Measurements from ENCODE around the gene SCYL2.
"Not testable (repeated sequence)": the region's sequence is repeated elsewhere in the genome, so short reads cannot be mapped to it uniquely, and the experiment has no call there.

SCYL2 gene

DNA sequence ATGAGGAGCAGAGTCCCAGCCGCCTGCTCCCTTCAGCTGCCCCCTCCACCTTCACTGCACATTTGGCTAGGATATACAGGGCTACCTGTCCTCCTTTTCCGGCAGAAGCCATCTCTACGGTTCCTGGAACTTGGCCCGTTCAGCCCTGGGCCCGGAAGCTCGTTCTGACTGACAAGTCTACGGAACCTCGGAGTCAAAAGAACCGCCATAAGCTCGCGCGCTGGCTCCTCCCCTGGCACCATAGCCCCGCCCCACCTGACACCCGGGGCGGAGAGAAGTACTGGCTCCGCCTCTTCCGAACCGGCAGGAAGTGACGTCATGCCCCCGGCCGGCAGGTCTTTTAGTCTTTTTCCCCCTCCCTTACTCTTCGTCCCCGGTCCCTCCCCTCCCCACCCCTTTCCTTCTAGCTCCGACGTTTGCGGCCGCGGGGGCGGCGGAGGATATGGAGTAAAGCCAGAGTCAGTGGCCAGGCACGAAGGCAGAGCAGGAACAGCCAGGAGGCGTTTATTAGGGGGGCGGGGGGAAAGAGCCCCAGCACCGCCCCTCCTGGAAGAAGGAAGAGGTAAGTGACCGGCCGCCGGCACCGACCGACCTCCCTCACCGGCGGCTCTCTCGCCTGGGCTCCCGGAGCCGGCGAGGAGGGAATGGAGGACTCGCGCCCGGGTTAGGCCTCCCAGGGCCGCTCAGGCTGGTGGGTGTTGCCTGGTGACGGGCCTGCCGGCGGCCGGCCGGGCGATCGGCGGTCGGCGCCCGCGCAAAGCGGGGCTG lies at the start of gene SCYL2, which contains the start of gene DEPDC4:
SCYL2 (plus strand) TSS at position 343 of the 768 bp plus-strand sequence. CDS start 15,794 bp downstream, outside the sequence.
DEPDC4 (minus strand) TSS at position 245 of the 768 bp plus-strand sequence; CDS start at position 242, 3 bp downstream.
- peak; percentile 88 for DNase-seq

DNA sequence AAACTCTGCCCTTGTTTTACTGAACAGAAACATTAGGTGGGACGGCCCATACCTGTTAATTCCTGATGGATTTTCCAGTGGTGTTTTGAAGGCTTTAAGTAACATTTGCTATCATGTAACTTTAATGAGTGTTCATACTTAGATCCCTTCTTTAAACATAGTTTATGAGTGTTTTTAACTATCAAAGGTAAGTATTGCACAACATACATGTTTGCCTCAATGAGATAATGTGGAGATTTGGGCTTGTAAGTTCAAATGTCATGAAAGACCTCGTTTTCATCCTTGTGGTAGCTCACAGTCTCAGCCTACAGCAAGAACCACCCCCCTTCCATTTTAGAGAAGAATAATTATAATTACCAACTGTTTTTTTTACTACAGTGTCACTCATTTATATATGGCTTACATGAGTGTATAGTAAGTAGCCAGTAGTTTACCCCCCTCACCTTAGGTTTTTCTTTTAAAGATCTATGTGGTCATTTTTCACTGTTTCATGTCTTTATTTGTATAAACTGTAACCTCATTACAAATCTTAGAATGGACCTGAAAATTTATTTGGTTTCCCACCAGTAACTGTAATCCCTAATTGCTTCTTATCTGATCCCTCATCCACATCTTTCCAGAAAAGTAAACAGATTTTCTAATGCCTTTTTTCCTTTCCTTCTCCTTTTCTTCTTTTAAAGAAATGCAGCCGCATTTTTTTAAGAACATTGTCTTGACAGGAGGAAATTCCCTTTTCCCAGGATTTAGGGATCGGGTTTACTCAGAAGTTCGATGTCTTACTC lies 47.5 kb upstream of the SCYL2 start:
- DNase-seq, result no peak

GRCh38 chr12:100221523-100221922 lies 45.5 kb upstream of the SCYL2 start:
- DNase-seq, result no peak

DNA sequence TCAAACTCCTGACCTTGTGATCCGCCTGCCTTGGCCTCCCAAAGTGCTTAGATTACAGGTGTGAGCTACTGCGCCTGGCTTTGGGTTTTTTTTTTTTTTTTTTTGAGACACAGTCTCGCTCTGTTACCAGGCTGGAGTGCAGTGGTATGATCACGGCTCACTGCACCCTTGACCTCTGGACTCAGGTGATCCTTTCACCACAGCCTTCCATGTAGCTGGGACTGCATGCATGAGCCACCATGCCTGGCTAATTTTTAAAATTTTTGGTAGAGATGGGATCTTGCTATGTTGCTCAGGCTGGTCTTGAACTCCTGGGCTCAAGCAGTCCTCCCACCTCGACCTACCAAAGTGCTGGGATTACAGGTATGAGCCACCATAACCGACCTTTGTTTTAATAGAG lies 44.8 kb upstream of the SCYL2 start:
- DNase-seq, result not testable (repeated sequence)

GRCh38 chr12:100225491-100225890 lies 41.5 kb upstream of the SCYL2 start:
- DNase-seq, result no peak

DNA sequence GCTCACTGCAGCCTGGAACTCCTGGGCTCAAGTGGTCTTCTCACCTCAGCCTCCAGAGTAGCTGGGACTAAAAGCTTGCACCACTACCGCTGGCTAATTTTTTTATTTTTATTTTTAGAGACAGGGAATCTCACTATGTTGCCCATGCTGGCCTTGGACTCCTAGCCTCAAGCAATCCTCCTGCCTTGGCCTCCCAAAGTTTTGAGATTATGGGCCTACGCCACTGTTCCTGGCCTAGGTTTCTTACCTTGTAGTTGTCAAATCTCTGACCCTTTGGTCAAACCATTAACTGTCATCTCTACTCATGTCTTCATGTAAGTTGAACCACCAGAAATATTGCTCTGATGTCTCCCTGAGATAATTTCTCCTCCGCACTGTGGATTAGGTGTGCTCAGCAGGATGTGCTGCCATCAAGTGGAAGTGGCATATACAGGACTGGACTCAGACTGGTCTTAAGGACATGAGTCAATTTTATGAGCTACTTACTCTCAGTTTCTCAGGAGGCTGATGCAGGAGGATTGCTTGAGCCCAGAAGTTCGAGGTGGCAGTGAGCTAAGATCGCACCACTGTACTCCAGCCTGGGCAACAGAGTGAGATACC lies 37.8 kb upstream of the SCYL2 start:
- DNase-seq, result no peak

- DNase-seq, result no peak
Observed at GRCh38 chr12:100229876-100230275, 37.1 kb upstream of the SCYL2 start.

DNA sequence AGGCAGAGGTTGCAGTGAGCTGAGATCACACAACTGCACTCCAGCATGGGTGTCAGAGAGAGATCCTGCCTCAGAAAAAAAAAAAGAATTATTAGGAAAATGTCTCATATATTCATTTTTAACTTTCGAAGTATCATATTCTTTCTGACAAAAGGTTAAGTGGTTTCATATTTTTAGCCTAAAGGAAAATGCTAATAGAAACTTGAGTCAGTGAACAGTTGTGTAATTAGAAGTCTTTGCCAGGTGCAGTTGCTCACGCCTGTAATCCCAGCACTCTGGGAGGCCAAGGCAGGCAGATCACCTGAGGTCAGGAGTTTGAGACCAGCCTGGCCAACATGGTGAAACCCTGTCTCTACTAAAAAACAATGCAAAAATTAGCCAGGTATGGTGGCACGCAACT lies 35.1 kb upstream of the SCYL2 start:
- not testable (repeated sequence) for DNase-seq

DNA sequence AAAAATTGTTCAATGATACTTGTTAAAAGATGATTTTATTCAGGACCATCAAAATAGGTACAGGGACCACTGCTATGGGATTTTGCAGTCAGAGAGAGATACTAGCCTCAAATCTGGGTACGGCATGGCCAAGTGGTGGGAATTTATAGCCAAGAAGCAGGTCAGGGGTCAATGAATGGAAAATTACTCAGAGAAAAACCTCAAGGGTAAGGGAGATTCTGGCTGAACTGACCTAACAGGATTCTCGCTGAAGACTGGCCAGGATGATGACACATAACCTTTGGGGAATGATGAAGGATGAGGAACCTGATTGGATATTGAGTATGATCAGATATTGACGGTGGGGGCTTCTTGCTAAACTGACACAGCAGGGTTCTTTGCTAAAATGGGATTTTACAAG lies 32.8 kb upstream of the SCYL2 start:
- DNase-seq, result no peak

DNA sequence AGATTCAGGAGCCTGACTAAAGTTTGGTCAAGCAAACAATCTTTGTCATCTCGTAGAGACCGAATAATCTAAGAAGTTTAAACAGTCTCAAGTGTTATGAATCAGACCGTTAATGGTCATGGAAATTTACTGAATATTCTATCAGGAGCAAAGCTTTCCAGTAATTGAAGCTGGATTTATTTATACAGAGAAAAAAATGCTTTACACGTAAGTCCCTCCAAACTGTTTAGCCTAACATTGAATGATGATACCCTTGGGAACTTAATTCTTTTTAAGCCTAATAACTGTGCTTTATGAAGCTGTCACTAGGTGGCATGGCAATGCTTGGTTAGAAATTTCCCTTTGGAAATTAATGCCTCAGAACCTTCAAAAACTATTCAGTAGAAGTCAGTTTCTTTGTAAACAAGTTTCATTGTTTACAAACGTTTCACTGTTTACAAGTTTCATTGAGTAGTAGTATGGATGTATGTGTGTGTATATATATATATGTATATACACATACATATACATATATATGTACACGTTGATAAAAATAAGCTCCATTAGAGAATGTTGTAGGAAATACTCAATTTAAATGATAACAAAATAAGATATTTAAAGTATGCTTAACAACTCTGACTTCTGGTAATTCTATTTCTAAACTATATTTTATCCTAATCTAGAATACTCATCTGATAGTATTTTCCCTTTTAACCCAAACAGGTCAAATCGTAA lies 32.2 kb upstream of the SCYL2 start:
- peak; percentile 52 for DNase-seq

DNA sequence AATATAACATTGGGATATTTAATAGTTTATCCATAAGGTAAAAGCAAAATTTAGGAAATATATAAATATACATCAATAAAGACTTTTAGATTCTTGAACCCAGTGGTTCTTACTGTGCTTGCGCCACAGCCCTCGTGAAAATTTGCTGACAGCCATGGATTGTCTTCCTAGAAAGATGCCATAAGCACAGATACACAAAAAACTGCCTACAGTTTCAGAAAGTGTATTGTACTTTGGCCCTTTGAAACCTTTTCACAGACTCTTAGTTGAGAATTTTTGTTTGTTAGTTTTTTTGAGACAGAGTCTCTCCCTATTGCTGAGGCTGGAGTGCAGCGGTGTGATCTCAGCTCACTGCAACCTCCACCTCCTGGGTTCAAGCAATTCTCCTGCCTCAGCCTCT lies 28.2 kb upstream of the SCYL2 start:
- DNase-seq, result no peak

DNA sequence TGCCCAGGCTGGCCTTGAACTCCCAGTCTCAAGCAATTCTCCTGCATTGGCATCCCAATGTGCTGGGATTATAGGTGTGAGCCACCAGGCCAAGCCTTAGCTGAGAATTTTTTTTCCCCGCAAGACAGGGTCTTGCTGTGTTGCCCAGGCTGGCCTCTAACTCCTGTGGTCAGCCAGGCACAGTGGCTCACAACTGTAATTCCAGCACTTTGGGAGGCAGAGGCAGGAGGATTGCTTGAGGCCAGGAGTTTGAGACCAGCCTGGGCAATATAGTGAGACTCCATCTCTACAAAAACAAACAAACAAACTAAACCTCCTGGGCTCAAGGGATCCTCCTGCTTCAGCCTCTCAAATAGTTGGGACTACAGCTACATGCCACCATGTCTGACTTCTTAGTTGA lies 27.4 kb upstream of the SCYL2 start:
- DNase-seq, result no peak

DNA sequence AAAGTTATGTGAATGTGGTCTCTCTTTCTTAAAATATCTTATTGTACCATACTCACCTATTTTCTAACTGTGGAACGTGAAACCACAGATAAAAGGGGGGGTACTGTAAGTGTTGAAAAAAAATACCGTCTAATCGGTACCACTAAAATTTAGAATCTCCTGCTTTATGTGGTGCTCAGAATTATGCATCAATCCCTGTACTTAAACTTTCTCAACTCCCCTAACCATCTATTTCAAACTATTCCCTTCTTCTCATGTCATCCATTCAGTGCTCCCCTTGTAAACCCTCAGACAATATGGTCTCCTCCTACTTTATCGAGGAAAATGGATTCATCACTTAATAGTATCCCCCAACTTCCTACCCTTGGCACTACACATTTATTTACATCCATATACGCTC lies 23.8 kb upstream of the SCYL2 start:
- no peak for DNase-seq

- DNase-seq, result no peak
Observed at GRCh38 chr12:100247765-100248164, 19.2 kb upstream of the SCYL2 start.

DNA sequence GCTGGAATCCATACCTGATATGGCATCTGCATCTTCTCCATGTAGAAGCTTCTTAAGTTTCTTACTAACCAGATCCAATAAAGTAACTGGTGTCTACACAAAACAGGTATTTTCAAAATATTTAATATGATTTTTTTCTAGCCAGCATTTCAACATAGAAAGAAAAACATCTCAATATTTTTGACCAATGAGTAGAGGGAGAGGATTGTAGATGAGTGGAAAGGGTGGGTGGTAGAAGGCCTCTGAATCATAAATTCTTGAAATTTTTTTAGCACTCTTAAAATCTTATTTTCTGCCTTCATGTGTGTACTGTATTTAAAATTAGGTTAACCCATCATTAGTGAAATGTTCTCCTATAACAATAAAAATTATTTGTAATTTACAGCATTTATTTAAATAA lies 18.1 kb upstream of the SCYL2 start:
- DNase-seq, result no peak

- no peak for DNase-seq
Observed at GRCh38 chr12:100249941-100250340, 17.0 kb upstream of the SCYL2 start.

DNA sequence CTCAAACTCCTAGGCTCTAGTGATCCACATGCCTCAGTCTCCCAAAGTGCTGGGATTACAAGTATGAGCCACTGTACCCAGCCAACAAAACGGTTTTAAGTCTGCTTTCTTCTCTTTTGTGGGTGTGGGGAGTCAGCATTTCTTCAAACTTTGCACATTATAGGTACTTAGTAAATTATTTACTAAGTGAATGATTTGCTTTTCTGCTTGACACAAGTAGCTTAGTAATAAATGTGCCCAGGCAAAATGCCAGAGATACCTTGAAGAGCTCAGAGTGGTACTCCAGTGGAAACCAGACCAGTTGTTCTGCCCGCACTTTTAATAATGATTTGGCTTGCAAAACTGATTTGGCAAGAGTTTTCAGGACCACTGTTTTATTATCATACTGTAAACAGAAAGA lies 15.1 kb upstream of the SCYL2 start:
- DNase-seq, result peak; percentile 81

GRCh38 chr12:100253437-100253836 lies 13.5 kb upstream of the SCYL2 start:
- DNase-seq, result no peak

DNA sequence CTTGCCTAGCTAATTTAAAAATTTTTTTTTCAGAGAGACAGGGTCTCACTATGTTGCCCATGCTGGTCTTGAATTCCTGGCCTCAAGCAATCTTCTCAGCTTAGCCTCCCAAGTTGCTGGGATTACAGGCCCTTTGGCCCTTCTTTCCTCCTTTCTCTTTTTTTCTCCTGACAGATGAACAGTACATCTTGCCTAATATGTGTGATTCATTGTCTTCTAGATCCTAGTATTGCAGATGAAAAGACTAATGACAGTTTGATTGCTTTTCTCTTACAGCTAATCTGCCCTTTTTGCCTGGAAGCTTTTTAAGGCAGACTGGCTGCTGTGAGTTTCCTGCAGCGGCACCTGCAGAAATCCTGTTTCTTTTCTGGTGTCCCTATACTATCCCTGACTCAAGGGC lies 12.1 kb upstream of the SCYL2 start:
- DNase-seq, result no peak

- DNase-seq, result no peak
Observed at GRCh38 chr12:100258127-100258526, 8.8 kb upstream of the SCYL2 start.

GRCh38 chr12:100263131-100263530 lies 3.8 kb upstream of the SCYL2 start:
- DNase-seq, result no peak

DNA sequence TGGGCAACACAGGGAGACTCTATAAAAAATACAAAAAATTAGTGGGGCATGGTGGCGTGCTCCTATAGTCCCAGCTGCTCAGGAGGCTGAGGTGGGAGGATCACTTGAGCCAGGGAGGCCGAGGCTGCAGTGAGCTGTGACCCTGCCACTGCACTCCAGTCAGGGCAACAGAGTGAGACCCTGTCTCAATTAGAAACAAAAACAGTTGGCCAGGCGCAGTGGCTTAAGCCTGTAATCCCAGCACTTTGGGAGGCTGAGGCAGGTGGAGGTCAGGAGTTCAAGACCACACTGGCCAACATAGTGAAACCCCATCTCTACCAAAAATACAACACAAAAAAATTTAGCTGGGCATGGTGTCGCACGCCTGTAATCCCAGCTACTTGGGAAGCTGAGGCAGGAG lies 1.9 kb upstream of the SCYL2 start:
- DNase-seq, result not testable (repeated sequence)

Measured in NCI-H510A treated with DMSO at 0.1 percent for 48 hours (cell line).